ENCODE results near the gene CLEC14A.

The CLEC14A gene

GRCh38 chr14:38253676-38254075 is 2.2 kb downstream of the CLEC14A start:
- TF ChIP-seq SIN3A (IDR thresholded peaks at IDR 0.05; ENCODE audit: borderline replicate concordance, insufficient read depth, low read length) = no peak
- no peak for TF ChIP-seq POLR2AphosphoS5 (IDR thresholded peaks at IDR 0.05; ENCODE audit: low read depth, low read length)
- TF ChIP-seq FOXP2 (optimal IDR thresholded peaks at IDR 0.05; ENCODE audit: borderline replicate concordance, extremely low read depth, extremely low read length, insufficient read depth) = no peak
- TF ChIP-seq REST (IDR thresholded peaks at IDR 0.05; ENCODE audit: insufficient read depth in 1 of 2, low read depth in 2 of 2, low read length in 2 of 2) = no peak
- TF ChIP-seq TAF1 (IDR thresholded peaks at IDR 0.05; ENCODE audit: borderline replicate concordance, insufficient read depth, low read length) = no peak

- TF ChIP-seq TAF1 (IDR thresholded peaks at IDR 0.05; ENCODE audit: borderline replicate concordance, insufficient read depth, low read length) (no peak), SIN3A (IDR thresholded peaks at IDR 0.05; ENCODE audit: borderline replicate concordance, insufficient read depth, low read length) (no peak), POLR2AphosphoS5 (IDR thresholded peaks at IDR 0.05; ENCODE audit: low read depth, low read length) (no peak), FOXP2 (optimal IDR thresholded peaks at IDR 0.05; ENCODE audit: borderline replicate concordance, extremely low read depth, extremely low read length, insufficient read depth) (no peak), REST (IDR thresholded peaks at IDR 0.05; ENCODE audit: insufficient read depth in 1 of 2, low read depth in 2 of 2, low read length in 2 of 2) (no peak)
These were observed 3.7 kb downstream of the CLEC14A start for GRCh38 chr14:38252066-38252710.

GRCh38 chr14:38250331-38250730 is 5.6 kb downstream of the CLEC14A start:
- TF ChIP-seq FOXP2 (optimal IDR thresholded peaks at IDR 0.05; ENCODE audit: borderline replicate concordance, extremely low read depth, extremely low read length, insufficient read depth) (no peak), TAF1 (IDR thresholded peaks at IDR 0.05; ENCODE audit: borderline replicate concordance, insufficient read depth, low read length) (no peak), POLR2AphosphoS5 (IDR thresholded peaks at IDR 0.05; ENCODE audit: low read depth, low read length) (no peak), REST (IDR thresholded peaks at IDR 0.05; ENCODE audit: insufficient read depth in 1 of 2, low read depth in 2 of 2, low read length in 2 of 2) (no peak), SIN3A (IDR thresholded peaks at IDR 0.05; ENCODE audit: borderline replicate concordance, insufficient read depth, low read length) (no peak)

- TF ChIP-seq POLR2AphosphoS5 (IDR thresholded peaks at IDR 0.05; ENCODE audit: low read depth, low read length) = no peak
- TF ChIP-seq REST (IDR thresholded peaks at IDR 0.05; ENCODE audit: insufficient read depth in 1 of 2, low read depth in 2 of 2, low read length in 2 of 2) = no peak
- TF ChIP-seq TAF1 (IDR thresholded peaks at IDR 0.05; ENCODE audit: borderline replicate concordance, insufficient read depth, low read length) = no peak
- no peak for TF ChIP-seq FOXP2 (optimal IDR thresholded peaks at IDR 0.05; ENCODE audit: borderline replicate concordance, extremely low read depth, extremely low read length, insufficient read depth)
- TF ChIP-seq SIN3A (IDR thresholded peaks at IDR 0.05; ENCODE audit: borderline replicate concordance, insufficient read depth, low read length) = no peak
These were observed 7.4 kb downstream of the CLEC14A start for GRCh38 chr14:38248321-38249028.
